Activated CD8-positive, alpha-beta memory T cell treated with anti-CD3 and anti-CD28 coated beads for 4 hours (primary cell): ENCODE measurements around the gene RPUSD2.
A peak's percentile ranks its signal among the peaks of the same experiment; 100 is the strongest.
"Not testable (repeated sequence)": the region's sequence is repeated elsewhere in the genome, so short reads cannot be mapped to it uniquely, and the experiment has no call there.

Source experiments
- DNase-seq, 2 donors: peaks; one replicate each; pipeline ENCODE4 v3.0.0-alpha.2; 2020; ENCODE audit warnings: low read depth in 2 of 2

The RPUSD2 gene

GRCh38 chr15:40565333-40566238 lies 3.5 kb upstream of the RPUSD2 start:
- DNase-seq: no peak

GRCh38 chr15:40567111-40567510 lies 2.0 kb upstream of the RPUSD2 start:
- no peak for DNase-seq

GRCh38 chr15:40575113-40575512 lies 6.0 kb downstream of the RPUSD2 start:
- DNase-seq: no peak

- DNase-seq: not testable (repeated sequence)
These were observed 7.8 kb downstream of the RPUSD2 start for GRCh38 chr15:40576914-40577313.

GRCh38 chr15:40578892-40579291 lies 9.8 kb downstream of the RPUSD2 start:
- no peak for DNase-seq

- not testable (repeated sequence) for DNase-seq
These were observed 12.7 kb downstream of the RPUSD2 start for GRCh38 chr15:40581796-40582195.

GRCh38 chr15:40582726-40583246 lies 13.7 kb downstream of the RPUSD2 start:
- DNase-seq: no peak

- DNase-seq: no peak
These were observed 15.1 kb downstream of the RPUSD2 start for GRCh38 chr15:40584191-40584590.

- no peak for DNase-seq
These were observed 21.6 kb downstream of the RPUSD2 start for GRCh38 chr15:40590667-40591050.

GRCh38 chr15:40591389-40591788 lies 22.3 kb downstream of the RPUSD2 start:
- DNase-seq: no peak

- no peak for DNase-seq
These were observed 24.1 kb downstream of the RPUSD2 start for GRCh38 chr15:40593165-40593564.

GRCh38 chr15:40593588-40594428 lies 24.7 kb downstream of the RPUSD2 start, which contains the start of gene KNL1:
TSS of gene KNL1 (plus strand) at chr15:40594249. CDS start at chr15:40602932, 8,683 bp downstream.
- peak; percentile 77 to 79 for DNase-seq

- no peak for DNase-seq
These were observed 25.3 kb downstream of the RPUSD2 start for GRCh38 chr15:40594429-40594836.

GRCh38 chr15:40595219-40595618 lies 26.1 kb downstream of the RPUSD2 start:
- no peak for DNase-seq

- no peak for DNase-seq
These were observed 26.7 kb downstream of the RPUSD2 start for GRCh38 chr15:40595773-40596172.

GRCh38 chr15:40597024-40597423 lies 27.9 kb downstream of the RPUSD2 start:
- DNase-seq: no peak

- no peak for DNase-seq
These were observed 29.0 kb downstream of the RPUSD2 start for GRCh38 chr15:40598126-40598525.

- DNase-seq: no peak
These were observed 29.6 kb downstream of the RPUSD2 start for GRCh38 chr15:40598672-40599071.

- no peak for DNase-seq
These were observed 31.9 kb downstream of the RPUSD2 start for GRCh38 chr15:40600956-40601355.

GRCh38 chr15:40603935-40604334 lies 34.8 kb downstream of the RPUSD2 start:
- no peak for DNase-seq

- DNase-seq: no peak
These were observed 44.0 kb downstream of the RPUSD2 start for GRCh38 chr15:40613080-40613479.

GRCh38 chr15:40618023-40618422 lies 48.9 kb downstream of the RPUSD2 start:
- DNase-seq: no peak
